OCI-LY3 (cell line): ENCODE measurements around the gene BAZ1A.

ENCODE experiments used
- EZH2phosphoT487 ChIP-seq: fragments of 200-600 bp; shearing (Covaris generic); IDR thresholded peaks from 2 replicates; pipeline ENCODE4 v1.6.1; 2018; ENCODE audit warnings: antibody characterized with exemption, mixed run types, low read depth
- TF ChIP-seq, protein P1 (sequence below): fragments of 200-600, 300-600 bp; sonication (generic); IDR thresholded peaks from 2 replicates; pipeline ENCODE4 v1.5.1; 2014; ENCODE audit warnings: antibody characterized with exemption, low read length, low read depth

GRCh38 chr14:34906287-34906686 is 31.1 kb upstream of the BAZ1A start:
- TF ChIP-seq, protein P1, sequence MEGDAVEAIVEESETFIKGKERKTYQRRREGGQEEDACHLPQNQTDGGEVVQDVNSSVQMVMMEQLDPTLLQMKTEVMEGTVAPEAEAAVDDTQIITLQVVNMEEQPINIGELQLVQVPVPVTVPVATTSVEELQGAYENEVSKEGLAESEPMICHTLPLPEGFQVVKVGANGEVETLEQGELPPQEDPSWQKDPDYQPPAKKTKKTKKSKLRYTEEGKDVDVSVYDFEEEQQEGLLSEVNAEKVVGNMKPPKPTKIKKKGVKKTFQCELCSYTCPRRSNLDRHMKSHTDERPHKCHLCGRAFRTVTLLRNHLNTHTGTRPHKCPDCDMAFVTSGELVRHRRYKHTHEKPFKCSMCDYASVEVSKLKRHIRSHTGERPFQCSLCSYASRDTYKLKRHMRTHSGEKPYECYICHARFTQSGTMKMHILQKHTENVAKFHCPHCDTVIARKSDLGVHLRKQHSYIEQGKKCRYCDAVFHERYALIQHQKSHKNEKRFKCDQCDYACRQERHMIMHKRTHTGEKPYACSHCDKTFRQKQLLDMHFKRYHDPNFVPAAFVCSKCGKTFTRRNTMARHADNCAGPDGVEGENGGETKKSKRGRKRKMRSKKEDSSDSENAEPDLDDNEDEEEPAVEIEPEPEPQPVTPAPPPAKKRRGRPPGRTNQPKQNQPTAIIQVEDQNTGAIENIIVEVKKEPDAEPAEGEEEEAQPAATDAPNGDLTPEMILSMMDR: no peak
- TF ChIP-seq EZH2phosphoT487: no peak
